Naive thymus-derived CD8-positive, alpha-beta T cell (primary cell): ENCODE results near the gene HSP90AA1. TPM values are rescaled to one million over a fixed set of nuclear protein-coding genes. Genes with fewer than 3 reads are reported as not detected.
A peak's percentile ranks its signal among the peaks of the same experiment; 100 is the strongest.
"Not testable (repeated sequence)": the region's sequence is repeated elsewhere in the genome, so short reads cannot be mapped to it uniquely, and the experiment has no call there.

Source experiments
- ATAC-seq, 2 donors: fragments of 150-1000 bp; cut with Tn5 transposase in 1 of 2; sonication (Bioruptor Pico), chemical (Tn5 transposase) in 1 of 2; 1 replicate in 1 of 2; 2 replicates in 1 of 2; pipeline ENCODE4 v1.10.0; 2021; ENCODE audit warnings: mild to moderate bottlenecking in 2 of 2, moderate library complexity in 2 of 2
- POLR2A ChIA-PET: fragments of 350-600 bp; sonication (Branson Sonifier 250); formaldehyde crosslinking; loops from one replicate; lab custom pipeline; 2021; ENCODE audit warnings: antibody characterized with exemption; lab: Charles Lee
- DNase-seq, 10 donors: peaks; one replicate each; pipeline versions ENCODE4 v3.0.0 to v3.0.0-alpha.2; 2020 to 2022
- H3K27ac Mint-ChIP-seq, 10 donors: one replicate each; pipeline ENCODE4 v1.8.0; 2020 to 2022; ENCODE audit warnings: mild to moderate bottlenecking in 10 of 10, mixed read lengths in 10 of 10, moderate library complexity in 4 of 10, inconsistent platforms in 1 of 10
- H3K27me3 Mint-ChIP-seq, 5 donors: one replicate each; pipeline ENCODE4 v1.8.0; 2021 to 2022; ENCODE audit warnings: mixed read lengths in 5 of 5
- H3K36me3 Mint-ChIP-seq, 3 donors: one replicate each; pipeline ENCODE4 v1.8.0; 2020 to 2022; ENCODE audit warnings: mixed read lengths in 3 of 3, mild to moderate bottlenecking in 2 of 3, inconsistent platforms in 1 of 3
- H3K4me1 Mint-ChIP-seq, 4 donors: one replicate each; pipeline ENCODE4 v1.8.0; 2021 to 2022; ENCODE audit warnings: mixed read lengths in 4 of 4
- H3K4me3 Mint-ChIP-seq, 10 donors: one replicate each; pipeline ENCODE4 v1.8.0; 2020 to 2022; ENCODE audit warnings: mild to moderate bottlenecking in 10 of 10, mixed read lengths in 10 of 10, moderate library complexity in 6 of 10, inconsistent platforms in 1 of 10
- H3K9me3 Mint-ChIP-seq, 9 donors: one replicate each; pipeline ENCODE4 v1.8.0; 2020 to 2022; ENCODE audit warnings: mixed read lengths in 9 of 9, mild to moderate bottlenecking in 3 of 9, inconsistent platforms in 1 of 9, moderate library complexity in 1 of 9
- polyA plus RNA-seq, 3 donors: library from polyadenylated mRNA; unstranded; fragments of 300-500 nt; fragmentation: Illumina TruSeq; gene quantifications; one replicate each; pipeline ENCODE4 v1.2.3, GENCODE V29; 2021
- total RNA-seq, 8 experiments: library from RNA in 2 of 8; stranded (reverse) in 2 of 8; gene quantifications; one replicate each; pipeline ENCODE4 v1.2.3 and lab custom pipeline; 2021 to 2026

Gene HSP90AA1
- total and polyA plus RNA-seq, 5 experiments from 2014 or later: 356 to 445 (median 401) TPM

GRCh38 chr14:102111101-102111500 lies 24.3 kb upstream of the HSP90AA1 start:
- H3K9me3 Mint-ChIP-seq: peaks cover 0 to 14% (median 6%) of the 10 kb centered on the region in 9 donors
- ATAC-seq: no peak
- peaks cover 0 to 9% (median 4%) of the 10 kb centered on the region in 3 donors for H3K36me3 Mint-ChIP-seq
- no peak for DNase-seq
- POLR2A ChIA-PET: no interaction called here
- no peaks in the 10 kb centered on the region for H3K27me3 Mint-ChIP-seq
- no peak overlapping the region for H3K4me3 Mint-ChIP-seq
- H3K4me1 Mint-ChIP-seq: no peaks in the 10 kb centered on the region
- H3K27ac Mint-ChIP-seq: no peak overlapping the region

GRCh38 chr14:102109332-102109731 lies 22.5 kb upstream of the HSP90AA1 start:
- not testable (repeated sequence) for H3K4me1 Mint-ChIP-seq

GRCh38 chr14:102105369-102105768 lies 18.5 kb upstream of the HSP90AA1 start:
- peaks cover 0 to 5% (median 4%) of the 10 kb centered on the region in 3 donors for H3K36me3 Mint-ChIP-seq
- H3K9me3 Mint-ChIP-seq: peaks cover 0 to 11% (median 5%) of the 10 kb centered on the region in 9 donors
- ATAC-seq (no peak), DNase-seq (no peak)
- no peaks in the 10 kb centered on the region for H3K27me3 Mint-ChIP-seq
- no peak overlapping the region for H3K4me3 Mint-ChIP-seq
- POLR2A ChIA-PET: interaction anchor here (0.7 kb wide), 1 partner anchor 112 kb away, joined by 3 read pairs; no protein-coding TSS in a partner anchor
- no peaks in the 10 kb centered on the region for H3K4me1 Mint-ChIP-seq
- H3K27ac Mint-ChIP-seq: no peak overlapping the region

More at GRCh38 chr14:102109332-102109731, 22.5 kb upstream of the HSP90AA1 start:
- DNase-seq, ATAC-seq, H3K27ac Mint-ChIP-seq, H3K36me3 Mint-ChIP-seq, H3K4me3 Mint-ChIP-seq, POLR2A ChIA-PET, H3K27me3 Mint-ChIP-seq: not testable (repeated sequence)
- H3K9me3 Mint-ChIP-seq: peaks cover 0 to 14% (median 6%) of the 10 kb centered on the region in 9 donors

- no peak overlapping the region for H3K27ac Mint-ChIP-seq
- H3K27me3 Mint-ChIP-seq: no peaks in the 10 kb centered on the region
- H3K9me3 Mint-ChIP-seq: no peaks in the 10 kb centered on the region
- no peak for DNase-seq
- POLR2A ChIA-PET: interaction anchor here (0.7 kb wide), 1 partner anchor 13 kb away, joined by 7 read pairs; no protein-coding TSS in a partner anchor
- no peak for ATAC-seq
- H3K4me3 Mint-ChIP-seq: no peak overlapping the region
- no peaks in the 10 kb centered on the region for H3K4me1 Mint-ChIP-seq
- H3K36me3 Mint-ChIP-seq: no peaks in the 10 kb centered on the region
Measured at GRCh38 chr14:102103062-102103695, 16.3 kb upstream of the HSP90AA1 start.

- H3K27ac Mint-ChIP-seq: no peak overlapping the region
- peaks cover 3 to 6% (median 4%) of the 10 kb centered on the region in 4 donors for H3K4me1 Mint-ChIP-seq
- H3K4me3 Mint-ChIP-seq: no peak overlapping the region
- no peaks in the 10 kb centered on the region for H3K36me3 Mint-ChIP-seq
- ATAC-seq (no peak), DNase-seq (no peak)
- POLR2A ChIA-PET: no interaction called here
- H3K27me3 Mint-ChIP-seq: no peaks in the 10 kb centered on the region
- H3K9me3 Mint-ChIP-seq: no peaks in the 10 kb centered on the region
Measured at GRCh38 chr14:102097441-102098135, 10.7 kb upstream of the HSP90AA1 start.

- peaks cover 3 to 6% (median 4%) of the 10 kb centered on the region in 4 donors for H3K4me1 Mint-ChIP-seq
Measured at GRCh38 chr14:102096569-102097188, 9.8 kb upstream of the HSP90AA1 start.

GRCh38 chr14:102095871-102096568 lies 9.2 kb upstream of the HSP90AA1 start:
- no peaks in the 10 kb centered on the region for H3K27me3 Mint-ChIP-seq
- no peaks in the 10 kb centered on the region for H3K36me3 Mint-ChIP-seq
- peak overlapping the region in 2 of 10 donors; percentile 8 to 27 for H3K27ac Mint-ChIP-seq
- no peaks in the 10 kb centered on the region for H3K9me3 Mint-ChIP-seq
- POLR2A ChIA-PET: interaction anchor here (0.6 to 1.4 kb wide), 7 partner anchors 8 to 327 kb away, joined by 3 to 9 read pairs (median 5); partner anchors contain the start of gene DYNC1H1
- ATAC-seq: peak; percentile 30 to 47
- H3K4me1 Mint-ChIP-seq: peaks cover 3 to 6% (median 4%) of the 10 kb centered on the region in 4 donors
- DNase-seq: no peak
- H3K4me3 Mint-ChIP-seq: no peak overlapping the region

More at GRCh38 chr14:102096569-102097188, 9.8 kb upstream of the HSP90AA1 start:
- POLR2A ChIA-PET: interaction anchor here (0.6 to 1.4 kb wide), 6 partner anchors 9 to 150 kb away, joined by 3 to 9 read pairs (median 6); partner anchors contain the start of gene DYNC1H1
- Mint-ChIP-seq H3K27me3 (no peaks in the 10 kb centered on the region), H3K9me3 (no peaks in the 10 kb centered on the region), H3K4me3 (no peak overlapping the region), H3K27ac (peak overlapping the region in 2 of 10 donors; percentile 26 to 49), H3K36me3 (no peaks in the 10 kb centered on the region)
- ATAC-seq (peak; percentile 65 to 93), DNase-seq (peak; percentile 43 to 82 (median 58))

- Mint-ChIP-seq H3K9me3 (no peaks in the 10 kb centered on the region), H3K27me3 (no peaks in the 10 kb centered on the region), H3K4me3 (no peak overlapping the region), H3K36me3 (no peaks in the 10 kb centered on the region), H3K4me1 (peaks cover 3 to 6% (median 5%) of the 10 kb centered on the region in 4 donors), H3K27ac (peak overlapping the region in 2 of 10 donors; percentile 27 to 34)
- POLR2A ChIA-PET: interaction anchor here (0.6 to 1.2 kb wide), 2 partner anchors 131 to 326 kb away, joined by 3 to 5 read pairs; partner anchors contain the start of gene DYNC1H1
- ATAC-seq (no peak), DNase-seq (no peak)
Measured at GRCh38 chr14:102095231-102095870, 8.5 kb upstream of the HSP90AA1 start.

- no peaks in the 10 kb centered on the region for H3K9me3 Mint-ChIP-seq
- ATAC-seq (no peak), DNase-seq (no peak)
- no peaks in the 10 kb centered on the region for H3K36me3 Mint-ChIP-seq
- no peak overlapping the region for H3K4me3 Mint-ChIP-seq
- no peaks in the 10 kb centered on the region for H3K27me3 Mint-ChIP-seq
- peaks cover 14 to 18% (median 16%) of the 10 kb centered on the region in 4 donors for H3K4me1 Mint-ChIP-seq
- POLR2A ChIA-PET: no interaction called here
- no peak overlapping the region for H3K27ac Mint-ChIP-seq
Measured at GRCh38 chr14:102094101-102094500, 7.3 kb upstream of the HSP90AA1 start.

GRCh38 chr14:102092806-102093205 lies 6.0 kb upstream of the HSP90AA1 start:
- Mint-ChIP-seq H3K9me3 (no peaks in the 10 kb centered on the region), H3K36me3 (no peaks in the 10 kb centered on the region), H3K4me1 (peaks cover 20 to 30% (median 25%) of the 10 kb centered on the region in 4 donors), H3K4me3 (no peak overlapping the region), H3K27ac (no peak overlapping the region), H3K27me3 (no peaks in the 10 kb centered on the region)
- no peak for DNase-seq
- POLR2A ChIA-PET: interaction anchor here (1.3 kb wide), 1 partner anchor 131 kb away, joined by 3 read pairs; no protein-coding TSS in a partner anchor
- no peak for ATAC-seq

GRCh38 chr14:102090713-102091112 lies 3.9 kb upstream of the HSP90AA1 start:
- Mint-ChIP-seq H3K27me3 (no peaks in the 10 kb centered on the region), H3K9me3 (no peaks in the 10 kb centered on the region), H3K4me1 (peaks cover 16 to 31% (median 27%) of the 10 kb centered on the region in 4 donors), H3K27ac (peak overlapping the region in 5 of 10 donors; percentile 36 to 85 (median 76)), H3K36me3 (peaks cover 4 to 6% (median 6%) of the 10 kb centered on the region in 3 donors), H3K4me3 (peak overlapping the region in 1 of 10 donors; percentile 75)
- ATAC-seq (no peak), DNase-seq (no peak)
- POLR2A ChIA-PET: interaction anchor here (0.6 kb wide), 1 partner anchor 17 kb away, joined by 6 read pairs; no protein-coding TSS in a partner anchor
